HT-29 (cell line): Measurements from ENCODE around the gene PLCH1. TPM values are rescaled to one million over a fixed set of nuclear protein-coding genes. Genes with fewer than 3 reads are reported as not detected.

Experiments used
- DNase-seq: peaks from one replicate; pipeline ENCODE4 v3.0.0-alpha.2; 2015; ENCODE audit warnings: low spot score
- total RNA-seq: library from RNA; depleted of rRNA; stranded (reverse); fragments of >200 nt; shearing (Covaris generic); gene quantifications from 2 replicates; pipeline ENCODE4 v1.2.3, GENCODE V29; 2014; rRNA removed

PLCH1 gene
- total RNA-seq, result 1.9 TPM in 2 replicates

GRCh38 chr3:155744626-155745324, at the start of gene PLCH1:
TSS of gene PLCH1 (minus strand) at chr3:155745071. CDS start at chr3:155704224, 40,847 bp downstream.
- DNase-seq, result peak; percentile 82

GRCh38 chr3:155792532-155792931, 47.7 kb upstream of the PLCH1 start:
- DNase-seq, result no peak

GRCh38 chr3:155791190-155791589, 46.3 kb upstream of the PLCH1 start:
- DNase-seq, result no peak

GRCh38 chr3:155790272-155790925, 45.5 kb upstream of the PLCH1 start:
- no peak for DNase-seq

GRCh38 chr3:155785662-155786295, 40.9 kb upstream of the PLCH1 start:
- peak; percentile 31 for DNase-seq

- DNase-seq, result no peak
Observed at GRCh38 chr3:155782390-155782953, 37.6 kb upstream of the PLCH1 start.

- DNase-seq, result no peak
Observed at GRCh38 chr3:155780291-155780690, 35.4 kb upstream of the PLCH1 start.

GRCh38 chr3:155778462-155778861, 33.6 kb upstream of the PLCH1 start:
- no peak for DNase-seq

GRCh38 chr3:155772801-155773200, 27.9 kb upstream of the PLCH1 start:
- no peak for DNase-seq

GRCh38 chr3:155771126-155771525, 26.3 kb upstream of the PLCH1 start:
- no peak for DNase-seq

- no peak for DNase-seq
Observed at GRCh38 chr3:155766206-155766605, 21.3 kb upstream of the PLCH1 start.

GRCh38 chr3:155763870-155764463, 19.1 kb upstream of the PLCH1 start:
- no peak for DNase-seq

GRCh38 chr3:155760653-155761052, 15.8 kb upstream of the PLCH1 start:
- no peak for DNase-seq

- no peak for DNase-seq
Observed at GRCh38 chr3:155757577-155757976, 12.7 kb upstream of the PLCH1 start.

- DNase-seq, result peak; percentile 45
Observed at GRCh38 chr3:155753038-155753639, 8.3 kb upstream of the PLCH1 start.

- DNase-seq, result peak; percentile 60
Observed at GRCh38 chr3:155748611-155749365, 3.9 kb upstream of the PLCH1 start.

- no peak for DNase-seq
Observed at GRCh38 chr3:155747946-155748290, 3.0 kb upstream of the PLCH1 start.

- DNase-seq, result peak; percentile 33
Observed at GRCh38 chr3:155747286-155747945, 2.5 kb upstream of the PLCH1 start.

- DNase-seq, result no peak
Observed at GRCh38 chr3:155746703-155747102, 1.8 kb upstream of the PLCH1 start.

GRCh38 chr3:155745795-155746550, 1.1 kb upstream of the PLCH1 start:
- DNase-seq, result peak; percentile 79
